Measurements from ENCODE around the gene NACC2.
"Not testable (repeated sequence)": the region's sequence is repeated elsewhere in the genome, so short reads cannot be mapped to it uniquely, and the experiment has no call there.

The NACC2 gene

DNA sequence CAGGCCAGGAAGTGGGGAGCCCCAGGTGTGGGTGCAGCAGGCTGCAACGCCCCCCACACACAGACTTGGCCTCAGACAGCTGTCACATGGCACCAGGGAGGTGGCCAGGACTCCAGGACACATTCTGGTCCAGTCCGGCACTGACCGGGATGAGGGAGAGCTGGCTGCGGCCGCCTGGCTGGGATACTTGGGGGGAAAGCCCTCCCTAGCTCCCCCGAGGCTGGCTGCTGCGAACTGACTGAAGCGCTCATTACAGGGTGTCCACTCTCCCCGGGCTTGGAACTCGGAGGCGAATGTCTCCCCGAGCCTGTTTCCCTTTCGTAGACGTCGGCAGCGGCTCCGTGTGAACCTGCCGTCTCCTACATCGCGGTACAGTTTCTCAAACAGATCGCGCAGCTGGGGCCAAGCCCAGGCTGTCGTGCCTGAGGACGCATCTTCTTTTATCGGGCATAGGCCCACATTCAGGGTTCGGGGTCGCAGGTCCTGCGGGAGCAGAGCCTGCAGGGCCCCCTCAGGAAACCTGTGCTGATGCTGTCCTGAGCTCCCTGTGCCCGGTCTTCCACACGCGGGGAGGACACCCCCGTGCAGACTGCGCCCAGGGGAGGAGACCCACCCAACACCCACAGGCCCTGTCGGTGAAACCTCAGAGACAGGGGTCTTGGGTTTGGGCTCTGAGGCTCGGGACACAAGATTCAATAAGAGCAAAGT, 19.8 kb downstream of the NACC2 start:
- DNase-seq: no peak
- in situ Hi-C loops (cut with HindIII; ENCODE audit: low pct_ligation_motif_present, low pct_unique_long_range_greater_than_20kb, low sequenced_read_pairs): no loop called here

DNA sequence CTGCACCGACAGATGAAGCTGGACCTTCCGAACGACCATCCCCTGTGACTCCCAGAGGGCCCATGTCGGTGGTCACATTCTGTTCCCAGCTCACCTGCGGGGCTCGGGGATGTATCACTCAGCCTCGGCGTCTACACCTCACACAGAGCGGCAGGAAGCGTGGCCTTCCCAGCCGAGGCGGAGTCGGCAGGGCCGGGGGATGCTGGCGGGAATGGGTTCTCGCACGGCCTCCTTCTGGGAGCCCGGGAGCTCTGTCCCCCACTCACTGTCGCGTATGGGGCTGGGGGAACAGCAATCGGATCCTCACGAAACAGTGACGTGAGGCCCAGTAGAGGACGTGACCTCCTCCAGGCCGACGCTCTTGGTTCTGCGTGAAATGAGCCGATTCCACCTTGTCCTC, 20.4 kb downstream of the NACC2 start:
- in situ Hi-C loops (cut with HindIII; ENCODE audit: low pct_ligation_motif_present, low pct_unique_long_range_greater_than_20kb, low sequenced_read_pairs): no loop called here
- no peak for DNase-seq

DNA sequence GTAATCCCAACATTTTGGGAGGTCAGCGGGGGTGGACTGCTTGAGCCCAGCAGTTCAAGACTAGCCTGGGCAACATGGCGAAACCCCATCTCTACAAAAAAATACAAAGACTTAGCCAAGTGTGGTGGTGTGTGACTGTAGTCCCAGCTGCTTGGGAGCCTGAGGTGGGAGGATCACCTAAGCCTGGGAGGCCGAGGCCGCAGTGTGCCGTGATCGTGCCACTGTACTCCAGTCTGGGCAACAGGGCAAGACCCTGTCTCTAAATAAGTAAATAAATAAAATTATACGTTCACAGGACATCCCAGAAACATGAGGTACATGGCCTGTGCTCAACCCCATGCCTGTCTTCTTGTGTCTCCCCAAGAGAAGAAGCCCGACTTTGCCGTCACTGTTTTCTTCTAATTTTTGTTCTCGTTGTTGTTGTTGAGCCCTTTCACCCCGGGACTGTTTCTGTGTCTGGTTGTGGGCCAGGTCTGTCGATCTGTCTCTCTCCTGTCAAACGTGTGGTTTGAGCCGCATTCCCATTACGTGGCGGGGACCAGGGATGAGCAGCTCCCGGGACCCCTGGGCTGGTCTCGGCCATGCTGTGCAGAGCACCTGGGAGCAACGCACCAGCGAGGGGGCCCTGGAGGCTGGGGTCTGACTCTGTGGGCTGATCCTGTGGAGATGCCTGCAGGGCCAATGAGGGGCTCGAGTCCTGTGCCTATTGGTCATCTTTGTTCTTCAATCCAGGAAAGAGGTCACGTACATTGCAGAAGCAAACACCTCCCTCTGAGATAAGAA, 32.2 kb downstream of the NACC2 start:
- no peak for DNase-seq
- in situ Hi-C loops (cut with HindIII; ENCODE audit: low pct_ligation_motif_present, low pct_unique_long_range_greater_than_20kb, low sequenced_read_pairs): no loop called here

DNA sequence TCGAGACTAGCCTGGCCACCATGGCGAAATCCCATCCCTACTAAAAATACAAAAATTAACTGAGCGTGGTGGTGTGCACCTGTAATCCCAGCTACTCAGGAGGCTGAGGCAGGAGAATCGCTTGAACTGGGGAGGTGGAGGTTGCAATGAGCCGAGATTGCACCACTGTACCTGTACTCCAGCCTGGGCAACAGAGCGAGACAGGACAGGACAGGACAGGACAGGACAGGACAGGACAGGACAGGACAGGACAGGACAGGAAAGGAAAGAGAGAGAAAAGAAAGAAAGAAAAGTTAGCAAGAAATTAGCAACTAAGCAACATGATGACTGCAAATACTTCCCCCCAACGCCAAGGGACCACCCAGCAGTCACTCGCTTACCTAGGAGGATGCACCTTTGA, 33.2 kb downstream of the NACC2 start:
- DNase-seq; in situ Hi-C loops (cut with HindIII; ENCODE audit: low pct_ligation_motif_present, low pct_unique_long_range_greater_than_20kb, low sequenced_read_pairs): not testable (repeated sequence)

DNA sequence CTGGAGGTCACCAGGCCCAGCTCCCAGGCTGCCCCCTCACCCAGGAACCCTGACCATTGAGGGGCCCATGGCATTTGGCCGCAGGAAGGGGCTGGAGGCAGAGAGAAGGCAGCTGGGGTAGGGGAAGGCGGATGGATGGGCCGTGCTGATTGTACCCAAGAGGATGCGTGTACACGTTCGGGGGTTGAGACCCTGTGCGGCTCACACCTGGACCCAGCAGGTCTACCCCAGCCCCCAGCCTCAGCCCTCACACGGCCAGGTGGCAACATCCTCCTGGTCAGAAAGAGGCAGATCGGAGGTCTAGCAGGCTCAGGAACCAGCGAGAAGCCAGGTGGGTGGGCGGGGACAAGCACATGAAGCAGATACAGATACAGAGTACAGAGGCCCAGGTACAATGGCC, 33.7 kb downstream of the NACC2 start:
- in situ Hi-C loops (cut with HindIII; ENCODE audit: low pct_ligation_motif_present, low pct_unique_long_range_greater_than_20kb, low sequenced_read_pairs): no loop called here

DNA sequence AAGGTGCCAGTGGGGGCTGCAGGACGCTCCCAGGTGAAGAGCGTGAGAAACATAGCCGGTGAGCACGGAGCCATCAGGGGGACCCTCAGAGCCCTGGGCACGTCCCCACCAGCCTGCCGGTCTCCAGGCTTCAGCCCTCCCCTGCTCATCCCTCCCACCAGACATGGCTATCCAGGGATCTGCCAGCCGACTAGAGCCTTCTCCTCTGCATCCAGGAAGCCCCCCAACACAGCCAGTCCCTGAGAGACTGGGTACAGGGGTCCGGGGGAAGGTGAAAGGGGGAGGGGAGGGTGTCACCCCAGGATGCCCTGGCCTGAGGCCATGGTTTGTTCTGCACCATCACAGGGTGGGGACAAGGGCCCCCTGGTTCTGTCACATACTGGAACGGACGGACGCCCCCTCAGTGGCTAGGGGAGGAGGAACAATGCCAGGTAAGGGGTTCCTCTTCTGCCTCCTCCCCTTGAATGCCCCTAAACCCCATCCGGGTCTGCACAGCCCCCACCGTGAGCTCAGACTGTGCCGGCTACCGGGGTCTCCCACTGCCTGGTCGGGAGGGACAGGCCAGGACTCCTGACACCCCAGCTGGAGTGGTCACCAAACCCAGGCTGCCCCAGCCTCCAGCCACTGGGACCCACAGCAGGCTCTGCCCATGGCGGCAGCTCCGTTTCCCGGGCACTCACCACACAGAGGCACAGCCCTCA, 34.3 kb downstream of the NACC2 start:
- in situ Hi-C loops (cut with HindIII; ENCODE audit: low pct_ligation_motif_present, low pct_unique_long_range_greater_than_20kb, low sequenced_read_pairs): no loop called here
- no peak for DNase-seq

More for the DNA sequence above, 33.7 kb downstream of the NACC2 start:
- no peak for DNase-seq

DNA sequence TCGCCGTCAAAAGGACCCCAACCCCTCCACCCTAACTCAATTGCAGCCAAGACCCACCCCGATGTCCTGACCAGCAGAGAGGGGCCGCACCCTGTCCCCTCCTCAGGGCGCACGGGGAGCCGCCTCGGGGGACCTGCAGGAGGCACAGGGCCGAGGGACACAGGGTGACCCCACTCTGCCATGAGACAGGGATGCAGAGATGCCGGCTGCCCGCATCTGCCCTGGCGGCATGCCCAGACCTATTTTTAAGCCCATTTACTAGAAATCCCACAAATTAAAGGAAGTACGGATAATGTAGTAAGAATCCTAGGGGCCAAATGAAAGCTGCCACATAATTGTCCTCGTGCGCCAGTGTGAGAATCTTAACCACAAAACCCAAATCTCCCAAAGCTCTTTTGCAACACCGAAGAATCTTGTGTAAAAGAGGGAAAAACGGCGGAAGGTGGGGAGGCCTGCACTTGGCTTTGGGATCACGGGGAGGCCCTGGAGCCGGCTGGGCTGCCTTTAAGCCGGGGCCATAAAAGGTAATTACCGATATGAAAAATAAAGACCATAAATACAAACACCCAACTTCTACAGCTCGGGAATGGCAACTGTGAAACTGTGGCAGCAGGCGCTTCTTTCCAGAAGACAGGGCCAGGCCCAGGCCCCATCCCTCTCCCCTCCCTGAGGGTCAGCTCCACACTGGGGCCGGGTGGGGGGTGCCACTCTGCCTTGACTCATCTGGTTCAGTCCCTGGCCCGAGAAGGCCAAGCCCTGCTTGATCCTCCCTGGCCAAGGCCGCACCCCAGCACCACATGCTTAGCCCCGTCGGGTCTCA, 35.0 kb downstream of the NACC2 start:
- in situ Hi-C loops (cut with HindIII; ENCODE audit: low pct_ligation_motif_present, low pct_unique_long_range_greater_than_20kb, low sequenced_read_pairs): no loop called here

DNA sequence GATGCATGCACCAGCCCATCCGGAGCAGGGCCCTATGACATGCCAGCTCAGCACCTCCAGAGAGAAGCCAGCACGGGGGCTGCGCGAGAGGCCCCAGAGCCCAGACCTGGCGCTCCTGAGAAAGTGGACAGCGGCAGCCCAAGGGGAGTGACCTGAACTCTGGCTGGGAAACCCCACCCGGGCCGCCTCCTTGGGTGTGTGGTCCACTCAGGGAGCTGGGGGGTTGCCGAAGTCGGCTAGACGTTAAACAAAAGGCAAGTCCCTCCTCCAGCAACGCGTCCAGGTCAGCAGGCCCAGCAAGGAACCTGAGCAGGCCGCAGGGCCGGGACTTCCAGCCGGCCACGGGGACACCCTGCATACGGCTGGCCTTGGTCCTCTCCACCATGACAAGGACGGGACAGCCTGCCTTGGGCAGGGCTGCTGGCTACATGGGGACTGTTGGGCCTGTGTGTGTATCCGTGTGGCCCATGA, 35.7 kb downstream of the NACC2 start:
- in situ Hi-C loops (cut with HindIII; ENCODE audit: low pct_ligation_motif_present, low pct_unique_long_range_greater_than_20kb, low sequenced_read_pairs): no loop called here
- DNase-seq: no peak

More for the DNA sequence above, 35.0 kb downstream of the NACC2 start:
- DNase-seq: no peak

DNA sequence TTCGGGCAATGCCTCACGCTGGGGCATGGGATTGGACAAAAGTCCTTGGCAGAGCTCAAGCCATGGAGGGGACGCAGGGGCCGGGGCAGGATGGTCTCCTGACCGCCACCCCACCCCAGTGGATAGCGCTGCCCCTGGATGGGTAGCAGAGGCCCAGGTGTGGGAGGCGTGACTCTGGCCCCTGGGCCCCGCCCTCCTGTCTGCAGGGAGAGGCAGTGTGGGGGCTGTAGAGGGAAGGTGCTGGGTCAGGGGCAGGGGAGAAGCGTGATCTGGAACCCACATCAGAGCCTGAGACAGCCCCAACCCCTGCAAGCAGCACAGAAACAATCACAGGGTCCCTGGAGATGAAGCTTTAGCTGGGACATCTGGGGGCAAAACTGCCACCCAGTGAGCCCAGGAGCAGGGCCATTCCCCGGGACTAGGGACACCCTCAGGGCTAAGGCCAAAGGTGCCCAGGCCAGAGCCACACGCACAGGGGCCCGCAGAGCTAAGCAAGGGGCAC, 36.2 kb downstream of the NACC2 start:
- in situ Hi-C loops (cut with HindIII; ENCODE audit: low pct_ligation_motif_present, low pct_unique_long_range_greater_than_20kb, low sequenced_read_pairs): no loop called here
- no peak for DNase-seq

DNA sequence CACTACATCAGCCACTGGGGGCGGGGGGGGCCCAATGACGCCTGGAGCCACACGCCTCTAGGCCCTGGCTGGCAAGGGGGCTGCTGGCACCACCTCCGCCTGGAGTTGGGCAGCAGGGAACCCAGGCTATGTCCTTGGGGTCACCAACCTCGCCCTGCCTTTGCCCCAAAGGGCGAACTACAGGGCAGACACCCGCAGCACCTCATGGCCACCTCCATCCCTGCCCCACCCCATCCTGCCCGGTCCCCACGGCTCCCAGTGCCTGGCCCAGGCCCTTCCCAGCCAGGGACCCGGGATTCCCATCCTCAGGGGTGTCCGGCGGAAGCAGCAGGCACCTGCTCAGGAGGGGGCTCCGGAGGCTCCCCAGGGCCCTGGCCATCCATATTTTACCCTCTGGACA, 37.0 kb downstream of the NACC2 start:
- no peak for DNase-seq
- in situ Hi-C loops (cut with HindIII; ENCODE audit: low pct_ligation_motif_present, low pct_unique_long_range_greater_than_20kb, low sequenced_read_pairs): no loop called here

DNA sequence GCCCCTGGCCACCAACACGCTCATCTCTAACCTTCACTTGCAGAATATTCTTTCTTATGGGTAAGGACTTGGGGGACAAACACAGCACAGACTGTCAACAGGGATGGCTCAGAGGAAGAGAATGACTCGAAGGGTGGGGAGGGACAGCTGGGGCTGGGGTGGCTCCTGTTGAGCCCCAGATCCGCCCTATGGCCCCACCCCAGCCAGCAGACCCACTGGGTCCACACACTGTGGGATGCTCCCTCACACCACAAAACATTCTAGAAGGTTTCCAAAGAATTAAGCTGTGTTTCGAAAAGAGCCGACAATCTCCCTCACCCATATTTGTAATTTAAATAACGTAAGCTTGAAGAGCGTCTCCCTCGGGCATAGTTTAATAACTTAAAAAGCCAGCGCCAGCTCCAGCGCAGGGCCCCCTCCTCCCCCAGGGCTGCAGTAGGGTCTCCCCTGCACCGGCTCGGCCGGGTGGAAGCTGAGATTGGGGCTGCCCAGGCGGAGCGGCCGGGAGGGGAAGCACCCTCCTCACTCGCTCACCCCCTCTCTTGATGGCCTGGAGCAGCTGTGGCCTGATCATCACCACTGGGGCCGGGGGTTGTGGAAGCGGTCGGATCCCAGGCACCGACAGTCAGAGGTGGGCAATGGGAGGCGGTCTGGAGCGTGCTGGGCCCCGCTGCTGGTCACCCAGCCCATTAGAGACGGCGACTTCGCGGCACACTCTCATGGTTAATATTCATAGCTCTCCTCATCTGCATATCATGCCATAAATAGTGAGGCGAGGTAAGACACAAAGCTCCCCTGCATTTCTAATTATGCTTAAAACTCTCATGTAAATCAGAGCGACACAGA, 37.6 kb downstream of the NACC2 start:
- in situ Hi-C loops (cut with HindIII; ENCODE audit: low pct_ligation_motif_present, low pct_unique_long_range_greater_than_20kb, low sequenced_read_pairs): no loop called here
- DNase-seq: no peak

DNA sequence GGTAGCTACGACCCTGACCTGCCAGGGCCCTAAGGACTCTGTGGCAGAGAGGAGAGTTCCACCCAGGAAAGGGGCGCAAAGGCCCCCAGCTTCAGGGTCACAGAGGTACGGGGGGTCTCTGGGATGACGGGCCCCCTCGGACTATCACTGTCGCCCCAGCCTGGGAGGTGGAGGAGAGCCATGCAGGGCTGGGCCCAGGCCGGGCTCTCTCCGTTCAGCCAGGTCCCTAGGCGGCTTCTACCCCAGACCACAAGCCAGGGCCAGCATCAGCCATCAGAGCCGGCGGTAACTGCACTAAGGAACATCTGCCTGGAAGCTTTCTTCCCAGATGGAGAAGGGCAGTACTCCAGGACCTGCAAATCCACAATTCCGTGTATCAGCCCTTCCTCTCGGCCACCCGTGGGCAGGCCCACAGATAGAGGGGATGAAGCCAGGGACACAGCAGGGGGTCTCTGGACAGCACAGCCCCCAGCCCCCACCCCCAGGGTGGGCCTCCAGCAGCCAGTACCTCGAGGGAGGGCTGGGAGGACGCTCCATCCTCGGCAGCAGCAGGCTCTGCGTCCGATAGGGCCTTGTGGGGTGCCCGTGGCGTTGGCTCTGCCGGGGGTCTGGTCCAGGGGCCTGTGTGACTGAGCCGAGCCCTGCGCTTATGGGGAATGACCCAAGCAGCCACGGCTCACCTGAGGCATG, 38.4 kb downstream of the NACC2 start:
- in situ Hi-C loops (cut with HindIII; ENCODE audit: low pct_ligation_motif_present, low pct_unique_long_range_greater_than_20kb, low sequenced_read_pairs): no loop called here
- no peak for DNase-seq

DNA sequence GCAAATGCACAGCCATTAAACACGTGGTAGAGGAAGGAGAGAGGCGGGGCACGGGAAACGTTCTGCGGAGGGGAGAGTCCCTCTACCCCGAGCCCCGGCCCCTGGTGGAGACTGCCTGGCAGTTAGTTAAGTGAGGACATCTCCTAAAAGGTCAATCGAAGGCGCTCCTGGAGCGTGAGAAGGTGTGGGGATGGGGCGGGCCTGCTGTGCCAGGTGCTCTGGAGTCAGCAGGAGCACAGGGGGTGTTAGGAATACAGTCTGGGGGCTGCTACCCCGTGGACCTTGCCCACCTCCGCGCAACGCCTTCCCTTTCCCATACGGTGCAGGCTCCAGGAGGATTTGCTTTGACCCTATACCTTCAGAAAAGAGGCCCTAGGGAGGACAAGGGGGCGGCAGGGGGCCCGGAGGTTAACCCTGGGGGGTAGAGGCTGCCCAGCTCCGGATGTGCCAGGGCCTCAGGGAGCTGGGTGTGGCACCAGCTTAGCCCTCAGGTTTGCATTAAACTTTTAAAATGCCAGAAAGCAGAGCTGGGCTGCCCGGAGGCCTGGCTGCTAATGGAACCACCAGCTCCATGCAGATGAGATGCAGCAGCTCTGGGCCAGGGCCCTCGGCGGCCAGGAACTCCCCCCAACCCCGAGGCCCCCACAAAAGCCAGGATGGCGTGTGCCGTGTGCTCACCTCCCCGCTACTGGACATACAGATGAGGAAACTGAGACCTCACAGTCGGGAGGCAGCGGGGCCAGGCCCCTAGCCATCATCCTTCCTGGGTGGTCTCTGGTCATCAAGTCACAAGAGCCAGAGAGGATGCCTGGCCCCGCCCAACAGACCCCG, 39.2 kb downstream of the NACC2 start:
- in situ Hi-C loops (cut with HindIII; ENCODE audit: low pct_ligation_motif_present, low pct_unique_long_range_greater_than_20kb, low sequenced_read_pairs): no loop called here
- DNase-seq: no peak

DNA sequence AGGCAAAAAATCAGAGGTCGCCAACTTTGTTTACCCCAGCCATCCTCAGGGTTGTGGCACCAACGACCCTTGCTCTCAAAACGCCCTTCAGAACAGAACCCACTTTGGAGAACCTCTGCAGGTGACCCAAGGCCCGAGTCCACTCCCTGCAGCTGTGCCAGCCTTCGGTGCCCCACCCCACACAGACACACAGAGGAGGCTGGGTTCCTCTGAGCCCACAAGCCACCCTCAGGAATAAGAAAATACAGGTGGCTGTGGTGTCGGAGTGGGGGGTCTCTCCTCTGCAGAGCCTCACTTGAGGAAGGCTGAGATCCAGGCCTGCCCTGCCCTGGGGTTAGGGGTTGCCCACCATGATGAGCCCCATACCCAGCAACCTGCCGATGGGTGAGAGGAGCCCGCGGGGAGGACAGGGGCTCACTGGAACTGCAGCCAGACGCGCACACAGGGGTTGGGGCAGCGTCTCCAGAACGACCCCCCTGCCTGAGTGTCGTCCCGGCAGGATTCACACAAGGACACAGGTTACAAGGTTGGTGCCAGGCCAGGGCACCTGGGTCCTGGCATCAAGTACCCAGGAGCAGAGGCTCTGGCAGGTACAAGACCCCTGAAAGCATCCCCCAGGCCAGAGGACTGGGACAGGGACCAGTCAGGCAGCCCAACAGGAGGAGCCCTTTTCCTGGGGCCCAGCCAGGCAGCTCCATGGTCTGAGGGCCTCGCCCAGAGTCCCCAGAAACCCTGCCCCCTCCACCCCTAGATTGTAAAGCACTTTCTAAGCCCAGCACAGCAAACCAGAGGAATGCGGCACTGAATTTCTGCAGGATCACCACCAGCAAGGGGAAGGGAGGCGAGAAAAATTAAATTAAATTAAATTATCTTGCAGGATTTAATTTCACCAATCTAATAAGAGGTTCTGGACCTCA, 40.0 kb downstream of the NACC2 start:
- no peak for DNase-seq
- in situ Hi-C loops (cut with HindIII; ENCODE audit: low pct_ligation_motif_present, low pct_unique_long_range_greater_than_20kb, low sequenced_read_pairs): no loop called here

DNA sequence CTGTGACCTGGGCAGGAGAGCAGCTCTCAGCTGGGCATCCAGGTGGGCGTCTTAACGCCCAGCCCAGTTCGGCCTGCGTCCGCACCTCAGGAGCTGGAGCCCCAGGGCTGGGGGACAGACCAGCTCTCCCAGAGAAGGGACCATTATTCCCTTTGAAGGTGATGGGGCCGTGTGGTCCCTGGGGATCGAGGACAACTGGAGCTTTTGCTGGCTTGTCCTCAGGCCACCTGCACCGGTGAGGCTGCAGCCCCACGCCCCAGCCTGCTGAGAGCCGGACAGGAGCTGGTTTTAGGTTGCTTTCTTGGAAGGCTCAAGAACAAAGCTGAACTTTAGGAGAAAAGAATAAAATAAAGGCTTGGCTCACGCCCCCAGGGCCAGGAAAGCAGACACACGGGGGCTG, 40.9 kb downstream of the NACC2 start:
- in situ Hi-C loops (cut with HindIII; ENCODE audit: low pct_ligation_motif_present, low pct_unique_long_range_greater_than_20kb, low sequenced_read_pairs): no loop called here
- DNase-seq: no peak

Data from ACHN (cell line).